SK-N-SH (cell line): Measurements from ENCODE around the gene ILDR1. TPM values are rescaled to one million over a fixed set of nuclear protein-coding genes. Genes with fewer than 3 reads are reported as not detected.

Experiments
- CTCF ChIA-PET: fragments of 300-600, 350-600 bp; formaldehyde crosslinking; extraction: SDS; loops from one replicate; lab custom pipeline; 2021; lab: Yijun Ruan, JAX
- POLR2A ChIA-PET: fragments of 350-600 bp; sonication (Branson Sonifier 250); formaldehyde crosslinking; extraction: SDS; loops from one replicate; lab custom pipeline; 2020; ENCODE audit warnings: antibody characterized with exemption, inconsistent platforms; lab: Yijun Ruan, JAX
- DNase-seq: peaks from one replicate; pipeline ENCODE4 v3.0.0; 2012
- H2AFZ ChIP-seq: fragments of 200-600 bp; sonication (generic); 2 replicates; pipeline ENCODE4 v1.8.1; 2016; ENCODE audit warnings: antibody characterized with exemption, mild to moderate bottlenecking, low read depth
- H3F3A ChIP-seq: fragments of 200-600 bp; sonication (generic); replicated peaks from 2 replicates; pipeline ENCODE3; 2016; ENCODE audit warnings: antibody characterized with exemption, mild to moderate bottlenecking; ENCODE audit not compliant: insufficient read depth
- H3K27ac ChIP-seq, 2 experiments: fragments of 200-500 bp in 1 of 2; fragments of 200-600 bp in 1 of 2; sonication (Bioruptor generic) in 1 of 2; sonication (generic), shearing (Covaris generic) in 1 of 2; 2 replicates each; pipeline versions ENCODE4 v1.5.1 to v1.6.1; 2014 to 2016; ENCODE audit warnings: low read depth in 2 of 2, inconsistent platforms in 1 of 2, low read length in 1 of 2, mild to moderate bottlenecking in 1 of 2, mixed read lengths in 1 of 2
- H3K27me3 ChIP-seq: fragments of 200-600 bp; sonication (generic), shearing (Covaris generic); 2 replicates; pipeline ENCODE4 v1.6.1; 2016; ENCODE audit warnings: mixed run types; ENCODE audit not compliant: insufficient read depth
- H3K36me3 ChIP-seq, 2 experiments: fragments of 200-500 bp in 1 of 2; fragments of 200-600 bp in 1 of 2; sonication (Bioruptor generic) in 1 of 2; sonication (generic) in 1 of 2; replicated peaks in 1 of 2; 2 replicates each; pipeline versions ENCODE3 to v1.5.1; 2014 to 2016; ENCODE audit warnings: low read length in 1 of 2, mild to moderate bottlenecking in 1 of 2; ENCODE audit not compliant: insufficient read depth in 2 of 2, control insufficient read depth in 1 of 2
- H3K4me1 ChIP-seq, 2 experiments: fragments of 200-500 bp in 1 of 2; fragments of 200-600 bp in 1 of 2; sonication (Bioruptor generic) in 1 of 2; sonication (generic), shearing (Covaris generic) in 1 of 2; 2 replicates each; pipeline versions ENCODE4 v1.5.1 to v1.6.1; 2014 to 2016; ENCODE audit warnings: low read depth in 1 of 2, low read length in 1 of 2, mixed run types in 1 of 2; ENCODE audit not compliant: insufficient read depth in 2 of 2, control insufficient read depth in 1 of 2
- H3K4me2 ChIP-seq: fragments of 200-600 bp; sonication (generic), shearing (Covaris generic); 2 replicates; pipeline ENCODE4 v1.6.1; 2017; ENCODE audit warnings: mixed run types
- H3K4me3 ChIP-seq, 2 experiments: fragments of 200-500 bp in 1 of 2; fragments of 200-600 bp in 1 of 2; sonication (Bioruptor generic) in 1 of 2; sonication (generic), shearing (Covaris generic) in 1 of 2; 2 replicates each; pipeline versions ENCODE4 v1.5.1 to v1.8.1; 2014 to 2016; ENCODE audit warnings: low read depth in 2 of 2, inconsistent platforms in 1 of 2, low read length in 1 of 2, mild to moderate bottlenecking in 1 of 2, mixed read lengths in 1 of 2, moderate library complexity in 1 of 2
- H3K79me2 ChIP-seq: fragments of 200-600 bp; sonication (generic); 2 replicates; pipeline ENCODE4 v1.8.1; 2017; ENCODE audit warnings: mild to moderate bottlenecking; ENCODE audit not compliant: insufficient read depth
- H3K9ac ChIP-seq: fragments of 200-600 bp; sonication (generic); 2 replicates; pipeline ENCODE4 v1.6.1; 2017; ENCODE audit warnings: mixed run types
- H3K9me2 ChIP-seq: fragments of 200-600 bp; sonication (generic); 2 replicates; pipeline ENCODE4 v1.6.1; 2017; ENCODE audit warnings: mixed run types
- H3K9me3 ChIP-seq: fragments of 200-600 bp; sonication (generic); 2 replicates; pipeline ENCODE4 v1.6.1; 2017; ENCODE audit warnings: mixed run types, mild to moderate bottlenecking, moderate library complexity
- H4K20me1 ChIP-seq: fragments of 200-600 bp; sonication (generic); 2 replicates; pipeline ENCODE4 v1.6.1; 2017; ENCODE audit warnings: mild to moderate bottlenecking, mixed run types; ENCODE audit not compliant: insufficient read depth
- CHD2 ChIP-seq: fragments of 150-350 bp; IDR thresholded peaks from 2 replicates; pipeline ENCODE4 v1.6.1; 2018; ENCODE audit warnings: low read length; ENCODE audit not compliant: partially characterized antibody
- ELF1 ChIP-seq: IDR thresholded peaks from 2 replicates; pipeline ENCODE4 v1.4.0; 2012
- EZH2phosphoT487 ChIP-seq: fragments of 200-600 bp; sonication (generic); IDR thresholded peaks from 2 replicates; pipeline ENCODE4 v1.6.1; 2017; ENCODE audit warnings: low read depth, mixed run types, mild to moderate bottlenecking, antibody characterized with exemption, moderate library complexity, borderline replicate concordance
- FOSL2 ChIP-seq: IDR thresholded peaks from 2 replicates; pipeline ENCODE4 v1.4.0; 2012; ENCODE audit warnings: low read depth, mild to moderate bottlenecking, moderate library complexity, borderline replicate concordance
- FOXJ3 ChIP-seq: sonication (generic); formaldehyde crosslinking; IDR thresholded peaks from 2 replicates; pipeline ENCODE4 v1.5.1; 2020; ENCODE audit warnings: mild to moderate bottlenecking, missing genetic modification reagents
- IRF3 ChIP-seq: fragments of 150-350 bp; IDR thresholded peaks from 2 replicates; pipeline ENCODE4 v1.6.1; 2016; ENCODE audit warnings: mild to moderate bottlenecking, low read depth, low read length
- TEAD4 ChIP-seq: IDR thresholded peaks from 2 replicates; pipeline ENCODE4 v1.4.0; 2012; ENCODE audit warnings: mild to moderate bottlenecking, borderline replicate concordance; ENCODE audit not compliant: insufficient read depth
- WGBS: methylation state at CpG from one replicate; pipeline ENCODE4 v1.1.6; 2017; ENCODE audit warnings: low lambda C conversion rate; 5-methylcytosine and 5-hydroxymethylcytosine counted together
- polyA plus RNA-seq, 3 experiments: library from polyadenylated mRNA; depleted of rRNA; stranded (reverse); fragments of >200 nt; gene quantifications; 2 replicates each; pipeline ENCODE4 v1.2.3, GENCODE V29; 2012
- TF ChIP-seq, protein P1 (sequence below): IDR thresholded peaks from 2 replicates; pipeline ENCODE4; 2012
- TF ChIP-seq, protein P2 (sequence below): IDR thresholded peaks from 2 replicates; pipeline ENCODE4 v1.4.0; 2012; ENCODE audit warnings: low read depth, borderline replicate concordance

The ILDR1 gene
- polyA plus RNA-seq, 1 of the 3 experiments (the other 2 are of a cell fraction), result 0.02 TPM

- Histone ChIP-seq H3K36me3 (no peaks in the 10 kb centered on the region), H3K9me2 (no peaks in the 10 kb centered on the region), H4K20me1 (no peaks in the 10 kb centered on the region), H3F3A (no peaks in the 10 kb centered on the region), H3K9me3 (no peaks in the 10 kb centered on the region), H2AFZ (no peak overlapping the region), H3K27ac (no peak overlapping the region), H3K4me3 (no peak overlapping the region), H3K4me1 (no peaks in the 10 kb centered on the region; a peak in 1 of 4 replicates), H3K4me2 (no peak overlapping the region), H3K27me3 (no peaks in the 10 kb centered on the region; the same call in 1 of the 2 replicates), H3K9ac (no peak overlapping the region), H3K79me2 (no peaks in the 10 kb centered on the region)
- no peak for DNase-seq
- WGBS, result 18% methylated on average over 2 of the region's 2 CpGs
- TF ChIP-seq, protein P1, sequence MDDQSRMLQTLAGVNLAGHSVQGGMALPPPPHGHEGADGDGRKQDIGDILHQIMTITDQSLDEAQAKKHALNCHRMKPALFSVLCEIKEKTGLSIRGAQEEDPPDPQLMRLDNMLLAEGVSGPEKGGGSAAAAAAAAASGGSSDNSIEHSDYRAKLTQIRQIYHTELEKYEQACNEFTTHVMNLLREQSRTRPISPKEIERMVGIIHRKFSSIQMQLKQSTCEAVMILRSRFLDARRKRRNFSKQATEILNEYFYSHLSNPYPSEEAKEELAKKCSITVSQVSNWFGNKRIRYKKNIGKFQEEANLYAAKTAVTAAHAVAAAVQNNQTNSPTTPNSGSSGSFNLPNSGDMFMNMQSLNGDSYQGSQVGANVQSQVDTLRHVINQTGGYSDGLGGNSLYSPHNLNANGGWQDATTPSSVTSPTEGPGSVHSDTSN, result no peak
- no peak for TF ChIP-seq EZH2phosphoT487
- TF ChIP-seq IRF3, result no peak
- TF ChIP-seq ELF1, result no peak
- TF ChIP-seq, protein P2, sequence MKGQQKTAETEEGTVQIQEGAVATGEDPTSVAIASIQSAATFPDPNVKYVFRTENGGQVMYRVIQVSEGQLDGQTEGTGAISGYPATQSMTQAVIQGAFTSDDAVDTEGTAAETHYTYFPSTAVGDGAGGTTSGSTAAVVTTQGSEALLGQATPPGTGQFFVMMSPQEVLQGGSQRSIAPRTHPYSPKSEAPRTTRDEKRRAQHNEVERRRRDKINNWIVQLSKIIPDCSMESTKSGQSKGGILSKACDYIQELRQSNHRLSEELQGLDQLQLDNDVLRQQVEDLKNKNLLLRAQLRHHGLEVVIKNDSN, result no peak
- no peak for TF ChIP-seq CHD2
- ChIA-PET POLR2A (no interaction called here), CTCF (interaction anchor here (1.5 kb wide), 1 partner anchor 10 kb away, joined by 6 read pairs; no protein-coding TSS in a partner anchor)
Observed at GRCh38 chr3:122006267-122006666, 15.8 kb downstream of the ILDR1 start.

- no peak for TF ChIP-seq TEAD4
- TF ChIP-seq FOSL2, result no peak
- no peak for TF ChIP-seq FOXJ3
- Histone ChIP-seq H3K36me3 (no peaks in the 10 kb centered on the region), H3K79me2 (no peaks in the 10 kb centered on the region), H4K20me1 (no peaks in the 10 kb centered on the region), H3K4me2 (no peak overlapping the region), H3K9me2 (no peaks in the 10 kb centered on the region), H3F3A (no peaks in the 10 kb centered on the region), H3K4me3 (no peak overlapping the region), H2AFZ (no peak overlapping the region), H3K9me3 (no peaks in the 10 kb centered on the region), H3K4me1 (no peaks in the 10 kb centered on the region; a peak in 1 of 4 replicates), H3K9ac (no peak overlapping the region), H3K27me3 (no peaks in the 10 kb centered on the region; the same call in 1 of the 2 replicates), H3K27ac (no peak overlapping the region)
- POLR2A ChIA-PET, result no interaction called here
- CTCF ChIA-PET, result interaction anchor here (1.6 kb wide), 1 partner anchor 9 kb away, joined by 7 read pairs; no protein-coding TSS in a partner anchor
- WGBS, result 58% methylated on average over 12 of the region's 13 CpGs
- DNase-seq, result no peak
Observed at GRCh38 chr3:122004991-122005565, 17.0 kb downstream of the ILDR1 start.
